KMS-11 (cell line): ENCODE measurements around the gene IGF2R.

Experiments
- H2AFZ ChIP-seq: fragments of 200-600 bp; sonication (generic); 2 replicates; pipeline ENCODE4 v1.6.1; 2016; ENCODE audit warnings: antibody characterized with exemption, mixed run types, low read depth
- H3K27ac ChIP-seq: fragments of 200-600 bp; sonication (generic); 2 replicates; pipeline ENCODE4 v1.6.1; 2016; ENCODE audit warnings: mild to moderate bottlenecking, mixed run types
- H3K27me3 ChIP-seq: fragments of 200-600 bp; sonication (generic); 2 replicates; pipeline ENCODE4 v1.6.1; 2017; ENCODE audit warnings: mild to moderate bottlenecking, low read depth, mixed run types, moderate library complexity; ENCODE audit not compliant: insufficient read depth
- H3K36me3 ChIP-seq: fragments of 200-600 bp; sonication (generic); 2 replicates; pipeline ENCODE4 v1.6.1; 2017; ENCODE audit warnings: mild to moderate bottlenecking, mixed run types; ENCODE audit not compliant: insufficient read depth
- H3K4me1 ChIP-seq: fragments of 200-600 bp; sonication (generic); 2 replicates; pipeline ENCODE4 v1.6.1; 2016; ENCODE audit warnings: mild to moderate bottlenecking, low read depth, mixed run types; ENCODE audit not compliant: poor library complexity, severe bottlenecking
- H3K4me2 ChIP-seq: fragments of 200-600 bp; sonication (generic); 2 replicates; pipeline ENCODE4 v1.7.0; 2016; ENCODE audit warnings: mild to moderate bottlenecking, mixed run types
- H3K4me3 ChIP-seq: fragments of 200-600 bp; sonication (generic); IDR thresholded peaks from 2 replicates; pipeline ENCODE4 v1.6.1; 2017; ENCODE audit warnings: low read depth, low read length, mixed read lengths; ENCODE audit not compliant: insufficient read depth
- H3K79me2 ChIP-seq: fragments of 200-600 bp; sonication (generic); 2 replicates; pipeline ENCODE4 v1.6.1; 2016; ENCODE audit warnings: low read depth, mixed run types; ENCODE audit not compliant: insufficient read depth
- H3K9ac ChIP-seq: fragments of 200-600 bp; sonication (generic); 2 replicates; pipeline ENCODE4 v1.6.1; 2016; ENCODE audit warnings: mild to moderate bottlenecking, mixed run types
- H4K20me1 ChIP-seq: fragments of 200-600 bp; sonication (generic); 2 replicates; pipeline ENCODE4 v1.6.1; 2016; ENCODE audit warnings: mild to moderate bottlenecking, mixed run types; ENCODE audit not compliant: insufficient read depth
- TF ChIP-seq, protein P1 (sequence below): fragments of 200-600 bp; sonication (generic); conservative IDR thresholded peaks from 2 replicates; pipeline ENCODE4 v1.6.1; 2017; ENCODE audit warnings: low read depth, mild to moderate bottlenecking, antibody characterized with exemption, low read length, moderate library complexity, mixed read lengths

Gene IGF2R

DNA sequence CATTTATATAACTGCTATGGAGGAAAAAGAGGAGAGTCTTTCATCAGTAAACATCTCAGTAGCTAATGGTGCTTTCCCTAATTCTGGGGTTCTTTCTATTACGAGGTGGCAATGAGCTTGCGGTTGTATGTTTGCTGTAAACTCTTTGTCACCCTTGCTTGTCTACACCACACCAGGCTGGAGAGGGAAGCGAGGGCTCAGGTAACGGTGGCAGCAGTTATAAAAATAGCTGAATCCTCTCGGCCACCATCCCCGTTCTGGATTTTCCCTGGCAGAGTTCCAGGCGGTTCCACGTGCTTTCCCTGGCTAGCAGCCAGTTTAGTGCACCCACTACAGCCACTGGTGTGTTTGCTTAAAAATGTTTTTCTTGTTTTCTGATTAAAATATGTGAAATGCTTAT is 39.1 kb upstream of the IGF2R start:
- Histone ChIP-seq H3K79me2 (no peaks in the 10 kb centered on the region), H3K4me2 (peak overlapping the region; percentile 69), H3K27ac (peak overlapping the region; percentile 77), H3K27me3 (no peaks in the 10 kb centered on the region), H3K36me3 (no peaks in the 10 kb centered on the region), H2AFZ (peak overlapping the region; percentile 45), H3K9ac (peak overlapping the region; percentile 24; the same call in 1 of the 2 replicates), H4K20me1 (no peaks in the 10 kb centered on the region), H3K4me1 (peaks cover 57% of the 10 kb centered on the region), H3K4me3 (no peak overlapping the region)
- TF ChIP-seq, protein P1, sequence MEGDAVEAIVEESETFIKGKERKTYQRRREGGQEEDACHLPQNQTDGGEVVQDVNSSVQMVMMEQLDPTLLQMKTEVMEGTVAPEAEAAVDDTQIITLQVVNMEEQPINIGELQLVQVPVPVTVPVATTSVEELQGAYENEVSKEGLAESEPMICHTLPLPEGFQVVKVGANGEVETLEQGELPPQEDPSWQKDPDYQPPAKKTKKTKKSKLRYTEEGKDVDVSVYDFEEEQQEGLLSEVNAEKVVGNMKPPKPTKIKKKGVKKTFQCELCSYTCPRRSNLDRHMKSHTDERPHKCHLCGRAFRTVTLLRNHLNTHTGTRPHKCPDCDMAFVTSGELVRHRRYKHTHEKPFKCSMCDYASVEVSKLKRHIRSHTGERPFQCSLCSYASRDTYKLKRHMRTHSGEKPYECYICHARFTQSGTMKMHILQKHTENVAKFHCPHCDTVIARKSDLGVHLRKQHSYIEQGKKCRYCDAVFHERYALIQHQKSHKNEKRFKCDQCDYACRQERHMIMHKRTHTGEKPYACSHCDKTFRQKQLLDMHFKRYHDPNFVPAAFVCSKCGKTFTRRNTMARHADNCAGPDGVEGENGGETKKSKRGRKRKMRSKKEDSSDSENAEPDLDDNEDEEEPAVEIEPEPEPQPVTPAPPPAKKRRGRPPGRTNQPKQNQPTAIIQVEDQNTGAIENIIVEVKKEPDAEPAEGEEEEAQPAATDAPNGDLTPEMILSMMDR: no peak

DNA sequence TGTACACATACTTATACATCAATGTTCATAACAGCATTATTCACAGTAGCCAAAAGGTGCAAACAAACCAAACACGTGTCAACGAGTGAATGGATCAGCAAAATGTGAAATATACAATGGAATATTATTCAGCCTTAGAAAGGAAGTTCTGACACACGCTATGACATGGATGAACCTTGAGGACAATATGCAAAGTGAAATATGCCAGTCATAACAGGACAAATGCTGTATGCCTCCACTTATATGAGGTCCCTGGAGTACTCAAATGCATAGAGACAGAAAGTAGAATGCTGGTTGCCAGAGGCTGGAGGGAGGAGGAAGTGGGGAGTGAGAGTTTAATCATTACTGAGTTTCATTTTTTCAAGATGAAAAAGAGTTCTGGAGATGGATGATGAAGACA is 37.8 kb upstream of the IGF2R start:
- Histone ChIP-seq H3K79me2 (no peaks in the 10 kb centered on the region), H3K36me3 (no peaks in the 10 kb centered on the region), H3K9ac (no peak overlapping the region), H4K20me1 (no peaks in the 10 kb centered on the region), H3K4me3 (no peak overlapping the region), H2AFZ (peak overlapping the region; percentile 45; the same call in 1 of the 2 replicates), H3K4me1 (peaks cover 56% of the 10 kb centered on the region), H3K27me3 (no peaks in the 10 kb centered on the region), H3K27ac (peak overlapping the region; percentile 77; the same call in 1 of the 2 replicates), H3K4me2 (peak overlapping the region; percentile 69)
- TF ChIP-seq, protein P1: no peak

DNA sequence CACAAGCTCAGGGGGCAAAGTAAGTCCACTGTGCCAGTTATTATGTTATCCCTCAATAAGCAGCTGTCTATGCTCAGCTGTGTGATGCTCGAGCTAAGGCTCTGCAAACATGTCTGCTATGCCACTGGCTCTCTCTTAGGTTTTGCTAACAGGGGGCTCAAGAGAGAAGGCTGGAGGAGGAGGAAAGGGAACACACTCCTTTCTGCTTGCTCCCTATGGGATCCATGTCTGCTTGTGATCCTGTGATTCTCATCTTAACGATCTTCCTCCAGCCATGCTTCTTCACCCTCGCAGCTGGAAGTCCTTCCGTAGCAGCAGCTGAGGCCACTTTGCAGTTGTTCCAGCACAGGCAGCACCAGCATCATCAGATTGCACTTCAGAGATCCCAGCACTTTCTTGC is 37.0 kb upstream of the IGF2R start:
- no peaks in the 10 kb centered on the region for H3K27me3 ChIP-seq
- H3K27ac ChIP-seq: no peak overlapping the region
- no peaks in the 10 kb centered on the region for H3K36me3 ChIP-seq
- H3K4me1 ChIP-seq: peaks cover 49% of the 10 kb centered on the region
- H4K20me1 ChIP-seq: no peaks in the 10 kb centered on the region
- H3K4me3 ChIP-seq: no peak overlapping the region
- peak overlapping the region; percentile 69; the same call in 1 of the 2 replicates for H3K4me2 ChIP-seq
- no peak overlapping the region for H2AFZ ChIP-seq
- H3K79me2 ChIP-seq: no peaks in the 10 kb centered on the region
- H3K9ac ChIP-seq: no peak overlapping the region
- TF ChIP-seq, protein P1: no peak

DNA sequence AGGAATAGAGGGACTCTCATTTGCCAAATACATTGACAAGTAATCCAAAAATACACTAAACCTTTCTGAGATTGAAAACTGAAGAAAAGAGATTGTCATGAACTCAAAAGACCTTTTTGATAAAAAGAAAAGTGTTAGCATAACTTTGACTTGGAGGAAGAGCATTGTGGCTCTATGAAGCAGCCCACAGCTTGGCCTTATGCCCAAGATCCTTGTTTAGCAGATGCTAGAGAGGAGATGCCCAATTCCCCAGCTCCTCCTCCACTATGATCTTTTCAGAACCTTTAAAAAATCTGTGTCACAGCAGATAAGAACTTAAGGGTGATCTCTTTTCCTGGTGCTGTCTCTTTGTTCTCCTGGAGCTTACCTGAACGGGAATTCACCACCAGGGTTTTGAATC is 35.8 kb upstream of the IGF2R start:
- TF ChIP-seq, protein P1: no peak
- Histone ChIP-seq H3K9ac (no peak overlapping the region), H3K4me1 (peaks cover 49% of the 10 kb centered on the region), H4K20me1 (no peaks in the 10 kb centered on the region), H3K27me3 (no peaks in the 10 kb centered on the region), H3K4me2 (no peak overlapping the region), H3K79me2 (no peaks in the 10 kb centered on the region), H3K36me3 (no peaks in the 10 kb centered on the region), H3K27ac (no peak overlapping the region), H2AFZ (no peak overlapping the region), H3K4me3 (no peak overlapping the region)
